Embryonic facial prominence (tissue), 1 donor: ENCODE data around the gene IGFN1.

ENCODE experiments used
- DNase-seq: peaks from one replicate; pipeline ENCODE4 v3.0.0-alpha.2; 2016; ENCODE audit errors: extremely low spot score

The IGFN1 gene

GRCh38 chr1:201185123-201185453 lies 5.5 kb upstream of the IGFN1 start:
- no peak for DNase-seq

GRCh38 chr1:201185527-201186128 lies 5.0 kb upstream of the IGFN1 start:
- DNase-seq, result no peak

DNA sequence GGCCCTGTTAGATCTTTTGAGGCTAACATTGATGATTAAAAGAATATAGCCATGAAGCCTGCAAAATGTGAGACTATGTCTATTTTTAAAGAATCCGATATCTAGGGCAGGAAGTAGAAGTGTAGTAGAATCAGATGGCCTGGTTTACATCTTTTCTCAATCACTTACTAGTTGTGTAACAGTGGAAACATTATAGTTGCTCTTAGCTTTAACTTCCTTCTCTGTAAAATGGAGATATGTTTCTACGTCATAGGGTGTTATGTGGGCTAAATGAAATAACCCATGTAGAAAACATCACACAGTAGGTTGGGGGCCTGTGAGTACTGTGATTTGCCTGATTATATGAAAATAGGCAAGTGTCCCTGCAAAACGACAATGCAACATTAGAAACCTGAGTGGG lies 4.4 kb upstream of the IGFN1 start:
- DNase-seq, result no peak

DNA sequence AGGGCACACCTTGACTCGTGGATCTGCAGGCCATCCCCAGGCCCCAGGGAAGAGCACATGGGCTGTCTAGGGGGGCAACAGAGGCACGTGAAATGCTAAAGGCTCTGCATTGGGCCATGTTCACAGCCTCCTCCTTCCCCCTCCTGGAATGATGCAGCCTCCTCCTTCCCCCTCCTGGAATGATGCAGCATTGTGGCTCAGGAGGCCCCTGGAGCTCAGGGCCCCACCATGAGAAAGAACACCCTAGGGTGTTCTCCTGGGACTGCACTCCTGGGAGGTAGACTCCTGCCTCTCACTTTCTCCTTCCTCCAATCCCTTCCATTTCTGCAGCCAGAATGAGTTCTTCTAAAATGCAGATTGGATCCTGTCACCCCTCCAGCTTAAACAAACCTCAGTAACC lies 1.5 kb upstream of the IGFN1 start:
- DNase-seq, result no peak

DNA sequence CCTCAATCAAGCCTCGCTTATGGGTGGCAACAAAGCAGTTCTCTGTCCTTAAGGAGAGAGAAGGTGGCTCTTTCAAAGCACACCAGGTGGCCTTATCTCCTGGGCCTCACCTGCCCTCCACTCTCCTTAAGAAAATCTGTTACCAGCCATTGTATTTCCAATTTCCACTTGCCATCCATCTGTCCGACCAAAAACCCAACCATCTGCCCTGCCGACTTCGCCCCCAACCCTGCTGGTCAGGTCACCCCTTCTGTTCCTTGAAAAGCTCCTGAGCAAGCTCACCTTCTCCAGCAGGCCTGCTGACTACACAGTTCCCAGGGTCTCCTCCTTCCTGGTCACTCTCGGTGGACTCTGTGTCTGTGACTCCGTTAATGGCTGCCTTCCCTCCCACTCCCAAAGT lies 619 bp upstream of the IGFN1 start:
- no peak for DNase-seq

DNA sequence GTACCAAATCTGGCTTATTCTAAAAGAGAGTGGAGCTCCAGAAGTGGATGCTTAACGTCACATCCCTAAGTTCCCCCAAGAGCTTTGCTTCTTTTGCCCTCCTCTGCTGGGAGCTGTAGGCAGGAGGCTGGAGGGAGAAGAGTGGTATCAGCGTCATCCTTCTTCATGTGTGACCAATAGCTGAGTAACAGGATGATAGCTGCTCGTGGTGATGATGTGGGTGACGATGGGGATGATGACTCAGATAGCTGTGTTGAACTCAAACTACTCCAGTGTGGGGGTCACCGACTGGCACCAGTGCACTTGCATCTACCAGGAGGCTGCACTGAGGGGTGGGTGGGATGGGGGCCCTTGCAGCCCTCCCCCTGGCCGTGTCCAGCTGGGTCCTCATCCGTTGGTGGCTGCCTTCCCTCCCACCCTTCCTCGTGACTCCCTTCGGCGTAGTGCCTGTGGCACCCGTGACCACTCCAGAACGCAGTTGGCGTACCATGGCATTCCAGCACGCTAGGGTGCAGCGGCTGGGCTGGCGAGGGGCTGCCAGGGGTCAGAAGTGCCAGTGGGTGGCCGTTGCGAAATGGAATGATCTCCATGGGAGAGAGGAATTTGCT lies 1.1 kb downstream of the IGFN1 start:
- no peak for DNase-seq

DNA sequence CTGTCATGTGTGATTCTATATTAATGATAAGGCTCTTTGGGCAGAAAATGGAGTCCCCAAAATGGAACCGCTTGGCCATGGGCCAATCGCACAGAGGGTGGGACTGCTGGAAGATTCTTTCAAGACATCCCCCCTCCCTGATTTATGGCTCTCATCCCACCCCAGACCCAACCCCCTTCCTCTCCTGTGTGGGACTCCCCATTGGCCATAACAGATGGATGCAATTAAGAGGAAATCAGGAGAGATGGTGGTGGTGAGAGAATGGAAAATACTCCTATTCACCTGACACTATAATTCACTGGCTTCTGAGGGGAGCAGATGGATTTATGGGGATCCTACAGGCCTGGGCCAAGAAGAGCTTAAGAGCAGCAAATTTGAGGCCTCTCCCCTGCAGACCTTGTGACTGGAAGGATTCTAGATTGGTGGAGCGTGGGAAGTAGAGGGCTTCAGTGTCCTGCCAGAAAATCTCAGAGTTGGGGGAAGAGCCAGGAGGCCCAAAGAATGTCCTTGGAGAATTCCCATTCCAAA lies 1.7 kb downstream of the IGFN1 start:
- DNase-seq, result no peak

DNA sequence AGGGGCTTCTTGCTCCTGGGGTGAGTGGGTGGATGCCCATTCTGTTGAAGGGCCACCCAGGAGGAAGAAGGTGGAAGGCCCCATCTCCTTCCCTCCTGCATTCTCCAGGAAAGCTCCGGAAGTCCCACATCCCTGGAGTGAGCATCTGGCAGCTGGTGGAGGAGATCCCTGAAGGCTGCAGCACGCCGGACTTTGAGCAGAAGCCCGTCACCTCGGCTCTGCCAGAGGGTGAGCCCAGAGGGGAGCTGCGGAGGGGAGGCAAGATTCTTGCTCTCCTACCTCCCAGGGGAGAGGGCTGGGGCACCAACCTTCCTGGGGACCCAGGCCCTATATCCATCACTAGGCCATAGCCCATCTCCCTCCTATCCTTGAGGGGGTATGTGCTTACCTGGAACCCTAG lies 3.4 kb downstream of the IGFN1 start:
- DNase-seq, result no peak

GRCh38 chr1:201198598-201198997 lies 8.0 kb downstream of the IGFN1 start:
- no peak for DNase-seq

DNA sequence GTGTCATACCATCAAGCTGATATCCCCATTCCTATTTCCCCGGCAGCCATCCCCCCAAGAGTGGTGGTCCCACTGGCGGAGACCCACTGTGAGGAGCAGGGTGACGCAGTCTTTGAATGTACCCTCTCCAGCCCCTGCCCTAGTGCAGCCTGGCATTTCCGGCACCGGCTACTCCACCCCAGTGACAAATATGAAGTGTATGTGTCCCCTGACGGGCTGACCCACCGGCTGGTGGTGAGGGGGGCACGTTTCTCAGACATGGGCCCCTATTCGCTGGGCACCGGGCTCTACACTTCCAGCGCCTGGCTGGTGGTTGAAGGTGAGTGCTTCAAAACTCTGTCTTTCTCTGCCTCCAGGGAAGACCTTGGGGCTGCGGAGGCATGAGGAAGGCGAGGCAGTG lies 14.4 kb downstream of the IGFN1 start:
- DNase-seq, result no peak

DNA sequence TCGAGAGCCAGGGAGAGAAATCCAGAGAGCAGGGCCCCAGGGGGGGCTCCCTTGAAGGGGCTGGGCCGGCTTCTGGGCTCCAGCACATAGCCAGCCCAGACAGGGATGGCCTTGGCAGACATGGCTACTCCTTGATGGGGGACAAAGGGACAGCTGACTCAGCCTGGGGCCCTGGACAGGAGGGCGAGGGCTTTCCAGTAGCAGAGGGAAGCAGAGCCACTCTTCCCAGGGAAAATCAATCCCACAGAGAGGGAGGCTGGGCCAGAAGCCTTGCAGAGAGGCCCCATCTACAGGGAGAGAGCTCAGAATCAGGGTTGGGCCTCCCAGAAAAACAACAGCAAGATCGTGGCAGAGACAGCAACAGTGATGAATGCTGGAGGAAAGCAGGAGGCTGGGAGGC lies 15.6 kb downstream of the IGFN1 start:
- no peak for DNase-seq

GRCh38 chr1:201207046-201207445 lies 16.4 kb downstream of the IGFN1 start:
- no peak for DNase-seq

- no peak for DNase-seq
These were observed 17.6 kb downstream of the IGFN1 start for GRCh38 chr1:201208236-201208635.

DNA sequence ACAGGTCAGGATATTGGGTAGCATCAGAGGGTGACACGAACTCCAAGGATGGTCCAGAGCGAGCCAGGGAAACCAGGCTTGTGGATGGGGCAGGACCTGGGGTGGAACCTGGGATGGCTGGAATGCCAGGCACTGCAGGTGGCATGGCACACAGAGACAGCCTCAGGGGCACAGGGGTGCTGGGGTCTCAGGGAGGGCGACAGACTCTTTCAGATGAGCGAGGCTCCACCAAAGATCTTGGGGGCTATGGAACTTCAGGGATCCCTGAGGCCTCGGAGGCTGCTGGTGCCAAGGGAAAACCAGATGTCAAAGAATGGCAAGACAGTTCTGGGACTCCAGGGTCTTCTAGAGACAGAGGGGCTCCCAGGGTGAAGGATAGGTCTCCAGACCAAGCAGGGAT lies 21.4 kb downstream of the IGFN1 start:
- no peak for DNase-seq

DNA sequence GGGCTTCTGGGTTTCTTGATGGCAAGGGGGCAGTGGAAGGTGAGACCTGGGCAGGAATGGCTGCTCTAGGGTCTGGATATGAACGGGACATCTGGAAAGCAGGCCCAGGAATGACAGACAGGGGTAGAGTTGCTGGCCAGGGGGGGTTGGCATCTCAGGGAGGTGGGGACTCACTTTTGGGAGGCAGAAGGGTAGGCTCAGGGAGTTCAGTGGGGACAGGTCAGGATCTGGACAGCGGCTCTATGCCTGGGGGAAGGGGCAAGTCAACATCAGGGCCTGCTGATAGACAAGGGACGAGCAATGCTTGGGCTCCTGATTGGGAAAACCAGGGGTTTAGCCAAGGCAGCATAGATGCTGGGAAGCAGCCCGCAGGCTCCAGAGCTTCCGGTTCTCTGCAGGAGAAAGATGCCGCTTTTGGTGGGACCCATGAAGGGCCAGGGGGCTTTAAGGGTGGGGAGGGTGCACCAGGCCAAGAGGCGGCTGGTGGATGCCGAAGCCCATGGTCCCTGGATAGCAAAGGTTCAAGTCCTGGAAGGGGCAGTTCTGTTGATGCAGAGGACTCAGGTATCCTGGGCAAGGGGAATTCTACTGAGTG lies 21.9 kb downstream of the IGFN1 start:
- DNase-seq, result no peak

GRCh38 chr1:201213106-201213770 lies 22.6 kb downstream of the IGFN1 start:
- no peak for DNase-seq

- no peak for DNase-seq
These were observed 23.3 kb downstream of the IGFN1 start for GRCh38 chr1:201213926-201214325.

DNA sequence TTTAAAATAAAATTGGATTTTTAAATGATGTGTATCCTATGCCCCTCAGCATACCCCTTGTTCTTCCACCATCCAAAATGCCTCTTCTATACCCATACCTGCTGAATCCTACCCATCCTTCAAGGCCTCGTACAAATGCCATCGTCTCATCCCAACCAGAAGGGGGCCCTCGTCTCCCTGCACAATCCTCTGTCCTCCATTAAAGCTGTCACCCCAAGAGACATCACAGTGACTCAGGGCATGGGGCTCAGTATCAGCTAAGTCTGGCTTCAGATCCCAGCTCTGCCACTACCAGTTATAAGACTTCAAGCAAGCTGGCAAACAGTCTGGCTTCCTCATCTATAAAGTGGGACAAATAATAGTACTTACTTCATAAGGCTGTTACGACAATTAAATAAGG lies 23.8 kb downstream of the IGFN1 start:
- no peak for DNase-seq

GRCh38 chr1:201214886-201215285 lies 24.3 kb downstream of the IGFN1 start:
- DNase-seq, result no peak

- no peak for DNase-seq
These were observed 25.1 kb downstream of the IGFN1 start for GRCh38 chr1:201215531-201216357.

DNA sequence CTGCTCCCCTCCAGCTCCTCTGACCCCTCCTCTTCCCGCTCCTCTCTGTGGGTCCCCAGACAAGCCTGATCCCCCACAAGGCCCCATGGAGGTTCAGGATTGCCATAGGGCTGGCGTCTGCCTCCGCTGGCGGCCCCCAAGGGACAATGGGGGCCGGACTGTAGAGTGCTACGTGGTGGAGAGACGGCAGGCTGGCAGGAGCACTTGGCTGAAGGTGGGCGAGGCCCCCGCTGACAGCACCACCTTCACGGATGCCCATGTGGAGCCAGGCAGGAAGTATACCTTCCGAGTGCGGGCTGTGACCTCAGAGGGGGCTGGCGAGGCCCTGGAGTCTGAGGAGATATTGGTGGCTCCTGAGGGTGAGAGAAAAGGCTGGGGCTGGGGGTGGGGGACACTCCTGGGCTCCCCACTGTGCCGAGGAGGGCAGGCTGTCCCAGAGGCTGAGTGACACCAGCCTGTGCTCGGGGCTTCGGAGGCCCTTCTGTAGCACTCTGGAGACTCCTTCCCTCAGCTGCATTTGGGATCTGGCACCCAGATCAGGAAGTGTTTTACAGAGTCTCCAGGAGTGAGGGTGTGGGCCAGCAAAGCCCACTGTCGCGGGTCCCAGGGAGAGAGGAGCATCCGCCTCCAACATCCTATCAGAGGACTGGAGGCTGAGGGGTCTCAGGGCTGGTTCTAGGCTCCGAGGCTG lies 25.9 kb downstream of the IGFN1 start:
- no peak for DNase-seq

DNA sequence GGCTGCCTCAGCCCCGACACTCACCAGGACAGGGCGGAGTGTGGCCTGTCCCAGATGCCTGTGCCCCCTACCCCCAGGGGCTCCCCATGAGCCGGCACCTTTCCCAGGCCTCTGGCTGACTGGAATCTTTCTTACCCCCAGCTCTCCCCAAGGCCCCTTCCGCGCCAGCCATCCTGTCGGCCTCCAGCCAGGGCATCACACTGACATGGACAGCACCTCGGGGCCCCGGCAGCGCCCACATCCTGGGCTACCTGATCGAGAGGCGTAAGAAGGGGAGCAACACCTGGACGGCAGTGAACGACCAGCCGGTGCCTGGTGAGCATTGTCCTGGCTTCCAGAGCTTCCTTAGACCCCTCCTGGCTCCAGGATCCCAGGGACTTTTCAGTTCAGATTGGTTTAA lies 26.5 kb downstream of the IGFN1 start:
- no peak for DNase-seq
